Thyroid gland (tissue), 4 donors: ENCODE results near the gene VAMP2.

ENCODE experiments used
- POLR2A ChIP-seq, 2 donors: fragments of 450-650 bp; IDR thresholded peaks; one replicate each; pipeline ENCODE4 v1.6.1; 2017; ENCODE audit warnings: antibody characterized with exemption in 2 of 2, mild to moderate bottlenecking in 2 of 2, moderate library complexity in 1 of 2
- TF ChIP-seq, protein P1 (sequence below), 6 experiments: fragments of 200-600 bp in 3 of 6; fragments of 450-650 bp in 3 of 6; sonication (generic) in 3 of 6; IDR thresholded peaks; one replicate each; pipeline ENCODE4 v1.5.1; 2016 to 2019; ENCODE audit warnings: antibody characterized with exemption in 6 of 6, mild to moderate bottlenecking in 2 of 6, inconsistent platforms in 1 of 6, moderate library complexity in 1 of 6

DNA sequence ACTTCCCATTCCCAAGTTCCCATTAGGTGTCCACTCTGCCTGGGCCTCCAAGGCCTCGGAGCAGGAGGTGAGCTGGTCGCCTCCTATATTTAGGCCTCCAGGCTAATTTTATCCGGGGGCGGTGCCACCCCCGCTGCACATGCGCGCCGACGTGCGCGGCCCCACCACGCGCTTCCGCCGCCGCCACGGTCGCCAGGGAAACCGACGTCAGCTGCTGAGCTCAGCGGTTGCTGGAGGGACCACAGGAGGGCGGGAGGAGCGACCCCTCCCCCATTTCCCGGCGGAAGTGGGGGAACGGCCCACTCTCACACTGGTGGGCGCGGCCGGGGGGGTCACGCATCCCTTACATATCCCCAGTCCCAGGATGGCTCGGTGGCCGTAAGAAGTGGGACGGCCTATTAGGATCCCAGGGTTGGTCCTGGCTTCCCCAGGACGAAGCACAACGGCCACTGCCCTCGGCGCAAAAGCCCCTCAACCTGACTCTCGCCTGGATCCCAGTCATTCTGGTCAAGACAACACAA, 11.6 kb downstream of the VAMP2 start:
- TF ChIP-seq, protein P1, sequence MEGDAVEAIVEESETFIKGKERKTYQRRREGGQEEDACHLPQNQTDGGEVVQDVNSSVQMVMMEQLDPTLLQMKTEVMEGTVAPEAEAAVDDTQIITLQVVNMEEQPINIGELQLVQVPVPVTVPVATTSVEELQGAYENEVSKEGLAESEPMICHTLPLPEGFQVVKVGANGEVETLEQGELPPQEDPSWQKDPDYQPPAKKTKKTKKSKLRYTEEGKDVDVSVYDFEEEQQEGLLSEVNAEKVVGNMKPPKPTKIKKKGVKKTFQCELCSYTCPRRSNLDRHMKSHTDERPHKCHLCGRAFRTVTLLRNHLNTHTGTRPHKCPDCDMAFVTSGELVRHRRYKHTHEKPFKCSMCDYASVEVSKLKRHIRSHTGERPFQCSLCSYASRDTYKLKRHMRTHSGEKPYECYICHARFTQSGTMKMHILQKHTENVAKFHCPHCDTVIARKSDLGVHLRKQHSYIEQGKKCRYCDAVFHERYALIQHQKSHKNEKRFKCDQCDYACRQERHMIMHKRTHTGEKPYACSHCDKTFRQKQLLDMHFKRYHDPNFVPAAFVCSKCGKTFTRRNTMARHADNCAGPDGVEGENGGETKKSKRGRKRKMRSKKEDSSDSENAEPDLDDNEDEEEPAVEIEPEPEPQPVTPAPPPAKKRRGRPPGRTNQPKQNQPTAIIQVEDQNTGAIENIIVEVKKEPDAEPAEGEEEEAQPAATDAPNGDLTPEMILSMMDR (IDR thresholded peaks at IDR 0.05), result peak in 1 of 6 experiments; percentile 2
- no peak for TF ChIP-seq POLR2A (IDR thresholded peaks at IDR 0.05)
